Smooth muscle cell of the brain vasculature (primary cell): ENCODE data around the gene TNFRSF18.
"Not testable (repeated sequence)": the region's sequence is repeated elsewhere in the genome, so short reads cannot be mapped to it uniquely, and the experiment has no call there.

Source experiments
- DNase-seq: peaks from one replicate; pipeline ENCODE4 v3.0.0-alpha.2; 2012; ENCODE audit warnings: low read depth, low spot score

Gene TNFRSF18

DNA sequence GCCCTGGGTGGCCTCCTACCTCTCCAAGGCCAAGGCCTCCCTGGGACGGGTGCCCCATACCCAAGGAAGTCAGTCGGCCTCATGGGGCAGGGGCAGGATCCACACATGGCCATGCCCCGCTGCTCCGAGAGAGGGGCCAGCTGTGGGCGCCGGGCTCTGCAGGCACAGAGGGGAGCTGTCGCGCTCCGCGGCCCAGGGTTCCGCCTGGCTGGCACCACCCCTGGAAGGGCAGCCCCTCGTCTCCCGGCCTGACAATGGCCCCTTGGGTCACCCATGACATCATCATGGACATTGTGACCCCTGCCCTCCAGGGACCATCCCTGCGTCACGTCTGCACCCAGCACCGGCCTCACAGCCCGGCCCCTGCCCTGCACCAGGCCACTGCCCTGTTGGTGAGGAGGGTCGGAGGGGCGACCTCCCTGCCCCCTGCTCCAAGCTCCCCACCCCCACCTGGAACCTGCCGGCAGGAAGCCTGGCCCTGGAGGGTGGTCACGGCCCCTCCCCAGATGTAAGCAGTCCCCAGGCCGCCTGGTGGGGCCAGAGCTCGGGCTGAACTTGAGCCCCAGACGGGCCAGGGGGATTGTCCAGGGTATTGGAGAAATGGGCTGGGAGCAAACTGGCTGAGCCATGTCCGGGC lies 26.9 kb downstream of the TNFRSF18 start:
- no peak for DNase-seq

DNA sequence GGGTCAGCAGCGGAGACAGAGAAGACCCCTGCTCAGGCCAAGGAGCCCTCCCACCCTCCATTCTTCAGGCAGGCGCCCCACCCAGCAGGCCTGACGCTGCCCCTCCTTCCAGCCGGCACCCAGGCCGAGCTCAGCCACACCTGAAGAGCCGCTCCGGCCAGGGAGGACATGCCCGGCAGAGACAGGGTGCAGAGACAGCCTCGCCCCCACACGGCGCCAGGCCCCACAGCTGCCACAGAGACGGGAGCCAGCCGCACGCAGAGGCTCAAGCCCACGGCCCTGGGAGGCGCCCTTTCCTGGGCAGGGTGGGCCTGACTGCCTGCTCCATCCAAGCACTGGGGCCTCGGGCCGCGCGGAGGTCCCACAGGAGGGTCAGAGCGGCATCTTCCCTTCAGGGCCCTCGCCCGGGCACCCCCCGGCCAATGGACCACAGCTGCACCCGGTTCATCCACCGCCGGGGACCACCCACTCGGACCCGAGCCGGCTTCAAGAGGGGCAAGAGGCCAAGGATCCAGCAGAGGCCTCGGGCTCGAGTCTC lies 27.5 kb downstream of the TNFRSF18 start:
- DNase-seq = no peak

DNA sequence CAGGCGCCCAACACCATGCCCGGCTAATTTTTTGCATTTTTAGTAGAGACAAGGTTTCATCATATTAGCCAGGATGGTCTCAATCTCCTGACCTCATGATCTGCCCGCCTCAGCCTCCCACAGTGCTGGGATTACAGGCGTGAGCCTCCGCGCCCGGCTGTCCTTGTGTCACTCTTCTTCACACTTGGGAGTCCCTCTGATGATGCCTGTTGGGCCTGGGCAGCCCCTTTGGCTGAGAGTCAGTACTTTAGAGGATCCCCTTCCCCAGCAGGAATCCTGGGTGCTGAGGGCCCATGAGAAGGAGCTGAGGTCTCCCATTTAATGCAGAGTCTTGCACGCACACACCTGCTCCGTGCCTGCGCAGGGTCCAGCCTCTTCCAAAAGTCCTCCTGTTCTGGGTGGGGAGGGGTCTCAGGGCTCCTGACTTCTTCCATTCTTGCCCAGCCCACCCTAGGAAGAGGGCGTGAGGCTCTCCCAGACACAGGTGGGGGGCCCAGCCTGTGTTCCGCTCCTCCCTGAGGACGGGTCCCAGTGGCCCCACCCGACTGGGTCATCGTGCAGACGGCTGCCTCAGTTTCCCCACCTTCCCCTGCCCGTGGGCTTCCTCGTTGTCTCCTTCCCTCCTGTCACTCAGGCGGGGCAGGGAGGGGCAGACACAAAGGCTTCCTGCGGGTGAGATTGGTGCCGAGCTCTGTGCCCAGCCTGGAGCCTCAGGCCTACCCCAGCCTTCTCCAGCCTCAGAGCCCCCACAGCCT lies 28.8 kb downstream of the TNFRSF18 start:
- no peak for DNase-seq

DNA sequence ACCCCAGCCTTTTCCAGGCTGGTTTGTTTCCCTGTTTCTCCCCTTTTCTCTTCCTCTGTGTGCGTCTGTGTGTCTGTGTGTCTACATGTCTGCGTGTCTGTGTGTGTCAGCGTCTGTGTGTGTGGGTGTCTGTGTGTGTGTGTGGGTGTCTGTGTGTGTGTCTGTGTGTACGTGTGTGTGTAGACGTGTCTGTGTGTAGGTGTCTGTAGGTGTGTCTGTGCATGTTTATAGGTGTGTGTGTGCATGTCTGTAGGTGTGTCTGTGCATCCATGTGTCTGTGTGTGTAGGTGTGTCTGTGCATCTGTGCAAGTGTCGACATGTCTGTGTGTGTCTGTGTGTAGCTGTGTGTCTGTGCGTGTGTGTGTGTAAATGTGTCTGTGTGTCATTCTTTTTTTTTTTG lies 29.5 kb downstream of the TNFRSF18 start:
- no peak for DNase-seq

DNA sequence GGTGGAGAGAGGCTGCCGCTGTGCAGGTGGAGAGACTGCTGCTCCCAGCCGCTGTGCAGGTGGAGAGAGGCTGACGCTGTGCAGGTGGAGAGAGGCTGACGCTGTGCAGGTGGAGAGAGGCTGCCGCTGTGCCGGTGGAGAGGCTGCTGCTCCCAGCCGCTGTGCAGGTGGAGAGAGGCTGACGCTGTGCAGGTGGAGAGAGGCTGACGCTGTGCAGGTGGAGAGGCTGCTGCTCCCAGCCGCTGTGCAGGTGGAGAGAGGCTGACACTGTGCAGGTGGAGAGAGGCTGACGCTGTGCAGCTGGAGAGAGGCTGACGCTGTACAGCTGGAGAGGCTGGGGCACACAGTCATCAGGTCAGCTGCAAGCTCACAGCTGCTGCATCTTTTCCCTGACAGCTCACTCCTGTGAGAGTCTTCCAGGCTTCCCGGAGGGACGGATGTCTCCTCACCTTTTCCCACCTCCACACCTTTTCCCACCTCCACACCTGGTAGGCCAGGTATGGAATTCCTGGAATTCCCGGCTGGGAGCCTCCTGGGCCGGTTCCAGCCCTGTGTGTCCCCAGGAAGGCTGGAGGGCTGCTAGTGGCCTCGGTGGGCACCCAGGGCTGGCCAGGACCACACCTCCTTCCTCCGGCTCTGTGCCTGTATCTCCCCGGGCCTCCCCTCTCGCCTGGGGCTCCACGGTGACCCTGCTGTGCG lies 30.2 kb downstream of the TNFRSF18 start:
- not testable (repeated sequence) for DNase-seq

DNA sequence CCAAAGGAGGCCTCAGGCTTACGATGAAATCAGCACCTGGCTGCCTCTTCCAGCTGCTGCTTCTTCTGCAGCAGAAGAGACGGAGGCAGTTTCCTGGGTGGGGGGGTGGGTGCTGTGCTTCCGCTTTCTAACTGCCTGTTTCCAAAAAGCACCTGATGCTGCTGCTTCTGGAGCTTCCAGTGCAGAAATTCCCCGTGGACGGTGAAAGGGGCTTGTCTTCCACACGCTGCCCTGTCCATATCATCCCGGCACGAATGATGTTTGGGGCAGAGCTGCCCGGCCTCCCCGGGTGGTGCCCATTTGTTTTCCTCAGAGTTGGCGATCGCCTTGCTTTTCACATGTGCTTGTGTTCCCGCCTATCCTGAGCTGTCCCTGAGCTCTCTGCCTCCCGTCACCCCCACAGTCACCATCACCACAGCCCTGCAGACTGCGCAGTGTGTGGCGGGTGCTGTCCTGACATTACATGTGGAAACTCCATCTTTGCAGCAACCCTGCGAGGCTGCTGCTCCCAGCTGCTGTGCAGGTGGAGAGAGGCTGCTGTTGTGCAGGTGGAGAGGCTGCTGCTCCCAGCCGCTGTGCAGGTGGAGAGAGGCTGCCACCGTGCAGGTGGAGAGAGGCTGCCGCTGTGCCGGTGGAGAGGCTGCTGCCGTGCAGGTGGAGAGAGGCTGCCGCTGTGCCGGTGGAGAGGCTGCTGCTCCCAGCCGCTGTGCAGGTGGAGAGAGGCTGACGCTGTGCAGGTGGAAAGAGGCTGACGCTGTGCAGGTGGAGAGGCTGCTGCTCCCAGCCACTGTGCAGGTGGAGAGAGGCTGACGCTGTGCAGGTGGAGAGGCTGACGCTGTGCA lies 30.9 kb downstream of the TNFRSF18 start:
- DNase-seq = no peak

DNA sequence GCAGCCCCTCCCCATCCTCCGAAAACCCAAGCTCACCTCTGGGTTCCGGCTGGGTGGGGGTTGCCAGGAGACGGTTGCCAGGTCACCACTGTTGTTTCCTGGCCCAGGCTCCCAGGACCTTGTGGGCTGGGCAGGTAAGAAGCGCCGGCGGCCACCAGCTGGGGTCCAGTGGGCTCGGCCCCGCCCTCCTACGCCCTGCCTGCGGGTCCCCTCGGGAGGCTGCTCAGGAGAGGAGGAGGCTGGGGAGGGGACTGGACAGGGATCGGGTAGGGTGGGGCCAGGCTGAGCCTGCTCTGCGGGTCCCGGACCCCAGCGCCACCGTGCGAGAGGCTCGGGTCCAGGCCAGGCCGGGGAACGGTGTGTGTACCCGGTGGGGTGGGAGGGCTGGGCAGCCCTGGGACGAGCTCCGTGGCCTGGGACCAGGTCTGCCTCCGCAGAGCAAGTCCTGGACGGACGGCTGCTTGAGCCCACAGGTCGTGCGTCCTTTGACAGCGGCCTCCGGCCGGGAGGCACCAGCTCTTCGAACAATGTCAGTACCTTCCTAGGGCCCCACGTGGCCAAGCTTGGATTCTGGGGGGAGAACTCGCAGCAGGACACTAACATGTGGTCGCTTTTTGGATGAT lies 32.5 kb downstream of the TNFRSF18 start, which contains the start of gene TTLL10:
TSS of gene TTLL10 (plus strand) at position 88 of the 623 bp plus-strand sequence. CDS start 5,336 bp downstream, outside the sequence.
- DNase-seq = no peak

DNA sequence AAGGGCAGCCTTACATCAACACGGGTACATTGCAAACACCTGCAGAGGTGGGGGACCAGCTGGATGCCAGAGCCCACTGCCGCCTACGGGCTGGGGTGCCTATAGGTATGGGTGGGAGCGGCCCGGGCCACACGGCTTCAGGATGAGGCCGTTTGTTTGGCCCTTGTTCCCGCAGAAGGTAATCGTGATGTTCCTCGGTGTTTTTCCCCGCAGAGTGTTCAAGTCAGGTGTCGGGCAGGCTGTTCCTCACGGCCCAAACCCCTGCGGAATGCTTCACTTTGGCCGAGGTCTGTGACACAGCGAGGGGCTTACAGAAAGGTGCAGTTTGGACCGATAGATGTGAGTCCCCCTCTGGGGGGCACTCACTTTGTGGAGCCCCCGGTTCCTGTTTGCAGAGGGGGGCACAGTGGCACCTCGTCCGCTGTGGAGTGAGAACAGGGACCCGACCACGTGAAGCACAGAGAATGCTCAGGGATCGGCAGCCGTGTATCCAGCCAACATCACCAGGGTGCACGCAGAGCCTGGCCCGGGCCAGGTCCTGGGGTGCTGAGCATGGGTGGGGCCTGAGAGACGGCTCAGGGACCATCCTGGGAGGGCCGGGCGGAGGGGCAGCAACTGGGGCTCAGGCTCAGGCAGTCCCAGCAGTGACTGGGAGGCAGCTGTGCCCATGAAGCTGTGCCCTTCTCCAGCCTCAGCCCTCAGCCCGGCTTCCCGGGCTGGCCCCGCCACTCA lies 33.2 kb downstream of the TNFRSF18 start:
- DNase-seq = no peak

DNA sequence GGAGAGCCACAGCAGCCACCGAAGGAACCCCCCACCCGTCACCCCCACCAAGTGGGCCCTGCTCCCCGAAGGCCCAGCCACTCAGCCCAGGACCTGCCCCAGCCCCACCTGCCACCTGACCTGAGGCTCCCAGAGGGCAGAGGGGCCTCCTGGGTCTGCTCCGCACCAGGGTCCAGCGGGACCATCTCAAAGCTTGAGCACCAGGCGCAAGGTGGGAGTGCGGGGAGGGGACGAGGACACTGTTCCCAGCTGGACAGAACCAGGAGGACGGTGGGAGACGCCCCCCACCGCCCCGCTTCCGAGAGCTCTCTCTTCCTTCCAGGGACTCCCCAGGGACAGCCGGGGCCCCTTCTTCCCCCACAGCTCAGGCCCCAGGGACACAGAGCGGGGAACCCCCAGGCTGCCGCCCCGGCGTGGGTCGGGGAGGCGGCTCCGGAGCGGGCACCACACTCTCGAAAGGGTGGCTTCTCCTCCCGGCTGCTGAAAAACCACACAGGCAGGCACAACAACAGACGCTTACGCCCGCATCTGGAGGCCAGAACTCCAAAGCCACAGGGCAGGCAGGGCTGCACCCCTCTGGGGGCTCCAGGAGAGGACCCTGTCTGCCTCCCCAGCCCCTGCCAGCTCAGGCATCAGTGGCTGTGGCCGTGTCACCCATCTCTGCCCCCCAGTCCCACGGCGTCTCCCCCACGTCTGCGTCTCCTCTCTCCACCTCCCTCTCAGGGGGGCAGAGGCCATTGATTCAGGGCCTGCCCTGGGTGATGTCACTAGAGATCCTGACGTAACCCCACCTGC lies 34.6 kb downstream of the TNFRSF18 start:
- DNase-seq = no peak

DNA sequence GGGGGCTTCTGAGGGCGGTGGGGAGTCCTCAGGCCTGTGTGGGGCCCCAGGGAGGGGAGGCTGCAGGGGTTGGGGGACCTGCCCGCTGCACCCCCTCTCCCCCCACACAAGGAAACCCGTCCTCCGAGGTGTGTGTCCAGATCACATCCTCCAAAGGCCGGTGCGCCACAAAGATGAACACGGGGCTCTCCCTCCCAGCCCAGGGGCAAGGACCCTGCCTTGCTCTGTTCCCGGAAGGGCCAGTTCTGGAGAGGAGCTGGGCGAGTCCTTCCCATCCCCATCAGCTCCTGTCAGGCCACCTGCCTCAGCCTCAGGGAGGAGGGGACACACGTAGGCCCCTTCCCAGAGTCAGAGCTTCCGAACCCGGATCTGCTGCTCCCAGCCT lies 35.2 kb downstream of the TNFRSF18 start:
- DNase-seq = no peak

DNA sequence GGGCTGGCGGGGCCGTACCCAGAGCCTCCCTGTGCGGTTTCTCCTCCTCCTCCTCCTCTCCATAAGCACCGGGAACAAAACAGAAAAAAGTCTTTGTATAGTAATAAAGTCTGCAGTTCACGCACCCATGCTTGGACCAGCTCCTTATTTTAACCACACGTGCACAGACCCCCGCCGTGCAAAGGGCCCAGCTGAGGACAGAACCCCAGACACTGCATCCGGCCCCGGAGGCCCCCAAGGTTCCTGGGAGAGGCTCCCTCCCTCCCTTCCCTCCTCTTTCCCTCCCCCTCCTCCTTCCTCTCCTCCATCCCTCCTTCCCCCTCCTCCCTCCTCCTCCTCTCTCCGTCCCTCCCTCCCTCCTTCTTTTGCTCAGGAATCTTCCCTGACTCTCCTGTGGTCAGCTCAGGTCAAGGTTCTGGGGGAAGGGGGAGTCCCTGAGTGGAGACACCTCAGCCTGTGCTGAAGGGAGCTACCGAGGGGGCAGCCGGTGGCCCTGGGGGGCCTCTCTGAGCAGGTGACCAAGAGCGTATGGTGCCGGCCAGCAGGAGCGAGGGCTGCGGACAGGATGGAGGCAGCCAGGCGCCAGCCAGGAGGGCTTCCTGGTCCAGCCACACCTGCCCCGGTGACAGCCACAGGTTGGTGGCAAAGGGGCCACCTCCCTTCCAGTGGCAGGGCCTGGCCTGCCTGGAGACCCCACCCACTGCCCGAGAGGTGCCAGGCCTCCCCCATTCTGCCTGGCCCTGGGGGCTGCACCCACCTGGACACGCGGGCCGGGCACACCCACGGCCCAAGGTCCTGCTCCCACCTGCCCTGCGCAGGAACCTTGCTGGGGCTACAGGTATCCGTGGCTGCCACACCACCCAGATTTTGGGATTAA lies 35.9 kb downstream of the TNFRSF18 start:
- no peak for DNase-seq

DNA sequence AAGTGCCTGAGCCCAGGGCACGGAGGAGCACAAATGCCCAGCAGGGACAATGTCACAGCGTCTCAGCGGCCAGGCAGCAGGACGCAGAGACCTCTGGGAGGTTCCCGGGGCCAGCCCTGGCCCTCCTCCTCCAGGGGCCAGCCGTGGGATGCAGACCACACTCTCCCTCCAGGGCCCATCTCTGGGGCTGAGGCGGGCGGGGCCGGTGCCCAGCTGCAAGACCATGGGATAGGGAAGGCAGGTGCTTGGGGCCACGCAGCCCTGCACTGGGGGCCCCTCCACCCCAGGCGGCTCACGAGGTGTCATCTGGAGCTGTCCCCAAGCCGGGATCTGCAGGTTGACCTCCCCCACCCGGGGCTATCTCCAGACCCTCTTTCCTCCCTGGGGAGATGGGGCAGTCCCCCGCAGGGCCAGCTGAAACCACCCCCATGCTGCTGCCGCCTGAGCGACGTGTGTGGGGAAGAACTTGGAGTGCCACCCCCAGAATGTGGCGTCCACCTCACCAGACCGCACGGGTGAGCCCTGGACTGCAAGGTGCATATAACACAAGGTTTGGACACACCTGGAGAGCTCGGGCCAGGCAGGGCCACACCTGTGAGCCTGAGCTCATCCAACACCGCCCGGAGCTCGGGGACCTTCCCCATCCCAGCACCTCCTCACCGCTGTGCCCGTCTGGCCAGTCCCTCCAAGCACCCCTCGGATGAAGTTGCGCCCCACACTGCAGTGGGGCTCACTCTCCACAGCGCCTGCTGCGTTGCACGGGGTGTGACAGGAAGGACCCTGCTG lies 36.8 kb downstream of the TNFRSF18 start:
- no peak for DNase-seq

DNA sequence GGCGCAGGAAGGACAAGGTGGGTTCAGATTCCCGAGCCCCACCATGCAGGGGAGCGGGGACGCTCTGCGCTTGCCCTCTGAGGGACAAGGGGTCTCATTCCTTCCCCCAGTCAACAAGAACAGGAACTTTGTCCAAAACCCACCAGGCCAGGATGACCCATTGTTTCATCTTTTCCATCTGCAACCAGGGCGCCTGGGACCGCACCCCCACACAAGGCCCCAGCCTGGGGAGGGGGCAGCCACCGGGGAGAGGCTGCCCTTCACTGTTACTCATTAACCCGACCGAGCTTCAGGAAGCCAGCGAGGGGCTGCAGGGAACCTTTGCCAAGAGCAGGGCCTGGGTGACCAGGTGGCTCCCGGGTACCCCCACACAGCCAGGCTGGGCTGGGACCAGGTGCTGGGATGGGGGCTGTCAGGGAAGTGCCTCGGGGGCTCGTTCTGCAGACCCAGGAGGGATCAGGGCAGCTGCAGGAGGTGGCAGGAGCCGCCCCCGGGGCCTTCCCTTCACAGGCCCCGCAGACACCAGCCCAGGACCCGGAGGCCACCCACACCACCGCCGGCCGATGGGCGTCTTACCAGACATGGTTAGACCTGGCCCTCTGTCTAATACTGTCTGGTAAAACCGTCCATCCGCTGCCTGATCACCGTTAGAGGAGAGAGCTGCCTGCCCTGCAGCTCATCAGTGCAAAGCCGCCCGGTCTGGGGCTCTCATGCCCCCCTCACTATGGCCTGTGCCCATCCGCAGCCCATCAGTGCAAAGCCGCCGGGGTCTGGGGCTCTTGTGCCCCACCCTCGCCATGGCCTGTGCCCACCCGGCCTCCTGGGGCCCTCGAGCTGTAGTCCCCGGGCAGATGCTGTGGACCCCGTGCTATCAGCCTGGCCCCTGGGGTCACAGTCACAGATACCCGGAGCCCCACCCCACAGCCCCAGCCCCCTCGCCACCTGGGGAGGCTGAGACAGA lies 37.7 kb downstream of the TNFRSF18 start:
- DNase-seq = no peak

DNA sequence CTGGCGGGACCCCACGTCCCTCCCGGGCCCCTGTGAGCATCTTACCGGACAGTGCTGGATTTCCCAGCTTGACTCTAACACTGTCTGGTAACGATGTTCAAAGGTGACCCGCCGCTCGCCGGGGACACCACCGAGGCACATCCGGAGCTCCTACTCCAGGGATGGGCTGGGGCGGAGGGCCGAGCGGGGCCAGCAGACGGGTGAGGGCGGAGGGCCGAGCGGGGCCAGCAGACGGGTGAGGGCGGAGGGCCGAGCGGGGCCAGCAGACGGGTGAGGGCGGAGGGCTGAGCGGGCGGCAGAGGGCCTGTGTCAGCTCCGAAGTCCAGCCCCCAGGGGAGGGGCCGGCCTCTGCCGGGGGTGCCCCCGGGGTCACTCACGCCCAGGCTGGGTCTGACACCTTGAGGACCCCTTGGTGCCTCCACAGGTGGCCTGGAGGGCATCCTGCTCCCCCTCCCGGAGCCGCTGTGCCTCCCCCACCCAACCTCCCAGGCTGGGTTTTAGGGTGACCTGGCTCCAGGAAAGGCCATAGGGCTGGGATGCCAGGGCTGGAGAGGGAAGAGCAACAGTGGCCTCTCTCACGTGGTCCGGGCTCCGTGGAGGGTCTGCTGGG lies 38.4 kb downstream of the TNFRSF18 start:
- DNase-seq = no peak

DNA sequence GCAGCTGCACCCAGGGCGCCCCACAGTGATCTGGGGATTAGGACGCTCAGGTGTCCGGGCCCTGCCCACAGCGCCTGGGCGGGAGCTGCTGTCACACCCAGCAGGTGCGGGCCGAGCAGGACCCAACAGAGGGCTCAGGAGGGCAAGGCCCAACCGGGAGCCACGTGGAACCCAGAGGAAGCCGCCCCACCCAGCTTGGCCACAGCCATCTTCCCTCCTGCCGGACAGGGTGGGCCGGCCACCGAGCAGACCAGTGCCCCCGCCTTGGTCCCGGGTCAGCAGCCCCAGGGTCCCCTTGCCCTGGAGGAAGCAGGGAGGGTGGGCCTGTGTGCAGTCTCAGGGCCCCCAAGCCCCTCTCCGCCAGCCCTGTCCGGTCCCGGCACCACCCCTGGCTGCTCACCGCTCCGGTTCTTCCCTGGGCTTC lies 39.0 kb downstream of the TNFRSF18 start:
- no peak for DNase-seq
